HG03064 (cell line): ENCODE results near the gene SPRED1.
"Not testable (repeated sequence)": the region's sequence is repeated elsewhere in the genome, so short reads cannot be mapped to it uniquely, and the experiment has no call there.

Experiments used
- ATAC-seq: cut with Tn5 transposase; IDR thresholded peaks from one replicate; pipeline ENCODE4 v1.9.1; 2021; ENCODE audit warnings: low read depth; ENCODE audit not compliant: unreplicated experiment

SPRED1 gene

GRCh38 chr15:38229705-38230310 is 22.8 kb upstream of the SPRED1 start:
- ATAC-seq: no peak

DNA sequence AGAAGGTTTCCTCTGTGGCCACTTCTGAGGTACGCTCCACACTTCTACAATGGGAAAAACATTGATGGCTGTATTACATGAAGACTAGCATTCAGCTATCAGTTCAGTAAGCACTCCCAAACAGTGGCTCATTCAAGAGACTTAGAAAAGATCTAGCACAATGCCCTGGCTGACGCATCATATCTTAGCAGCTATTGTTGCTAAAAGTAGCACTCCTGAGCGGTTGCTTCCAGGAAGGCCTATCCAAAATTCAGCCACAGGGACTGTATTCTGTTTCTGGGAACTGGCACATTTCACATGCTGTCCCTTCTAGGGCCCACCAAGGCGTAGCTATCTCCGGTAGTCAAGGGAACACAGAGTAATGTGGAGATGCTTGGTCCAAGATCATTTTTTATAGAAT is 21.2 kb upstream of the SPRED1 start:
- ATAC-seq: no peak

DNA sequence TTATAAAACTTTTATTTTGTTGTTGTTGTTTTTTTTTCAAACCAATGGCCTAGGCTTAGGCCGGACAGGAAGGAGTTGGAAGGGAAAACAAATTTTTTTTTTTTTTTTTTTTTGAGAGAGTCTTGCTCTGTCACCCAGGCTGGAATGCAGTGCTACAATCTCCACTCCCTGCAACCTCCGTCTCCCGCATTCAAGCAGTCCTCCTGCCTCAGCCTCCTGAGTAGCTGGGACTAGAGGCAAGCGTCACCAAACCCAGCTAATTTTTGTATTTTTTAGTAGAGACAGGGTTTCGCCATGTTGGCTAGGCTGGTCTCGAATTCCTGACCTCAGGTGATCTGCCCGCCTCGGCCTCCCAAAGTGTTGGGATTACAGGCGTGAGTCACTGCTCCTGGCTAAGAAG is 15.6 kb upstream of the SPRED1 start:
- ATAC-seq: not testable (repeated sequence)

DNA sequence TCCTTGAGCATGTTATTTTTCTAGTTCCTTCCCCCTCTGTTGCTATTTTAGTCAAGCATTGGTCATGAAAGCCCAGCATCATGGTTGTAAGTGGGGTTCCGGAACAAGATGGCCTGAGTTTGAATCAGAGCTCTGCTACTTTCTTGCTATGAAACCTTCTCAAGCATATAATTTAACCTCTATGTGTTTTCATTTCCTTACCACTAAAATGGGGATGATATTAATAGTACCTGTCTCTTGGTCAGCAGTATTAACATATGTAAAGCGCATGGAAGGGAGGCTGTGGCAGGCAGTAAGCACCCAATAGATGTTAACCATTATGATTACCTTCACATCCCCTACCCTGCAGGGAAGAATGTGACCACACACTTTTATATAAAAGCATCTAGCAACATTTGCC is 14.3 kb upstream of the SPRED1 start:
- no peak for ATAC-seq

DNA sequence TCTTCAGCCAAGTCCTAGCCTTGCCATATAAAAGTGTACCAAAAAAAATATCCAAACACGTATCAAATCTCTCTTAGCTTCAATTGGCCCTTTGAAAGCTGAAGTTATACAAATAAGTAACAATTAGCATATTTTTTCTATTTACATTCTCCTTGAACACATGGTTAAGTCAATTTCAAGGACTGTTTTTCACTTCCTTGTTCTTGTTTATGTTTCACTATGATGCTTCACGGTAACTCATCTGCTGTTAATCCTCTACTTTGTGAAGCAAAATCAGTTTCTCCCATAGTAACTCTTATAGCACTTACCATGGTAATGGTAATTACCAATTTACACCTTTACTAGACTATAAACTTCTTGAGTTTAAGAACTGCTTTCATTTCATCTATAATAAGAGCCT is 10.6 kb upstream of the SPRED1 start:
- peak; percentile 63 for ATAC-seq

DNA sequence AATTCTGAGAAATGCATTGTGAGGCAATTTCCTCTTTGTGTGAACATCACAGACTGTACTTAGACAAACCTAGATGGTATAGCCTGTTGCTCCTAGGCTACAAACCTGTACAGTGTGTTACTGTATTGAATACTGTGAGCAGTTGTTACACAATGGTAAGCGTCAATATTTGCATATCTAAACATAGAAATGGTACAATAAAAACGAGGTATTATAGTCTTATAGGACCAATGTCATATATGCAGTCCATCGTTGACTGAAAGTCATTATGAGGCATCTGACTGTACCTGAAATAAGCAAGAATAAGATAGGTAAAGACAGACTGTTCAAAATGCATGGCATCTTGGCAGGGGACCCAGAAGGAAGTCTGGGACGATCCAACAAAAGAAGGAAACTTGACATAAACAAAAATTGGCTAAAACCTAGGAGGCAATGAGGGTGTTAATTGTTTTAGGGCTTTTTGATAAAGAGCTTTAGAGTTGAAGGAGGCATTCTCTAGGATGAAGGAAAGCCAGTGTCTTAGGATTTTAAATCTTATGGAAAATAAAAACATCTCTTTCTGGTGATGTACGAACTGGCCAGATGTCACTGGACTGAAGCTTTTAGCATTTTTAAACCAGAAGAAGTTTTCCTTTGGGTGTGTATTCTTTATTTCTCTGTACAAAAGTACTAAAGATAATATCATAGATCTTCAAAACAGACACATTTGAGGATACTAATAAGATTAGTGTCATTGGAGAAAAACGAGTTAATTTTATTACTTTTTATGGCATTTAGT is 9.2 kb upstream of the SPRED1 start:
- ATAC-seq: no peak

DNA sequence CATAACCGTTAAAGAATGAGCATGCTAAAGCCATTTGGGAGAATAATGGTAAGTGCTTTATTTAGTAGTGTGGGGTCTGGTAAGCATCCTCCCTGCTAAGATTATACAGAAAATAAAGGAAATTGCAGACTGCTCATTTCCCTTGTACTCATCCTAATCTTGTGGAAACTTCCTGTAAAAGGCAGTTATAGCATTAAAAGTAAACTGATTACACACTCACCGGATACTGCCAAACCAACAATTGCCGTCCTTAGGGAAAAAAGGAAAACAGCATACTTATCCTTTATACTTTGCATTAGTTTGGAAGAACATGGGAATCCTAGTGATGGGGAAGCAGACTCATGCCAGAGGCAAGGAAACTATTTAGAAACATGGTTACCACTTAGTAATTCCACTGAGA is 5.3 kb upstream of the SPRED1 start:
- ATAC-seq: no peak

- no peak for ATAC-seq
Measured at GRCh38 chr15:38253351-38253781, 730 bp downstream of the SPRED1 start.

DNA sequence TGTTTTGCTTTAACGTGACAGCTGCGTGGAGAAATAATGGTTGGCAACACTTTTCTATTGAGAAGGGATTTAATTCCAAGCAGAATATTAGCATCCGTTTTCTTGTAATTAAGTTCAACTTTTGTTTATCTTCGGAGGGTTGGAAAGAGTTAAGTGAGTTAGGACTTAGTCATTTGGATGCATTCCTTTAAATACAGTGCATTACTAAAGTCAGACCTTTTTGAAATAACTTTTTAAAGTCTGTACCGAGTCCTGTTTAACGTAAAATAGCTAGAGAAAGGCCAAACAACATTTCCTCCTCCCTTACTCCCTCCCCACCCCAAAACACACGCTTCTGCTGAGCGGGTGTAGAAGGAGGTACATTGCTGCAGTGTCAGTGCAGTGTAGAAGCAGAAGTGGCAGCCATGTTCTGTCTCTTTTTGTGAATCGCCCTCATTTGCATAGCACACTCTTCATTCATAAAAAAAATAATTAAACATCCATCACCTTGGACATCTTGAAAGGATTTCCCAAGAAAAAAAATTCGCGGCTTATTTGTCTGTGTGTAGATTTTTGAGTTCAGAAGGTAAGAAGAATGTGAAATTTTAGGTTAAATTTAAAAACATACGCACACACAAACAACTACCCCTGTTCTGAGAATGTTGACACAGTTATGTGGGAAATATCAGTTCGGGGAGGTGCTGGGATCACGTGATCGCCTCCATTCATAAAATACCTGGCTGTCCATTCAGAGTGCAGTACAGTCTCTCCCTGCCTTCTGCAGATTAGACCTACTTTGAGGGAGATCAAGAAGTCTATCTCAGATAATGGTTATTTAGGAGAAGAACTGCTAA is 1.6 kb downstream of the SPRED1 start:
- no peak for ATAC-seq

- ATAC-seq: no peak
Measured at GRCh38 chr15:38255690-38256089, 3.1 kb downstream of the SPRED1 start.

GRCh38 chr15:38257676-38258075 is 5.0 kb downstream of the SPRED1 start:
- ATAC-seq: no peak

DNA sequence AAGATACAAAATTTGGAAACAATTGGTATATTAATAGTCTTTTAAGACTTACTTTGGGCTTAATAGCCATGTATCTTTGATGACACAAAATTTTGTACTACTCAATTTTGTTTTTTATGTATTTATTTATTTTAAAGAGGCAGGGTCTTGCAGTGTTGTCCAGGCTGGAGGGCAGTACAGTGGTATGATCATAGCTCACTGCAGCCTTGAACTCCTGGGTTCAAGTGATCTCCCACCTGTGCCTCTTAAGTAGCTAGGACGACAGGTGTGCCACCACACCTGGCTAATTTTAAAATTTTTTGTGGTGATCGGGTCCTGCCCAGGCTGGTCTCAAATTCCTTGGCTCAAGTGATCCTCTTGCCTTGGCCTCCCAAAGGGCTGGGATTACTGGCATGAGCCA is 6.5 kb downstream of the SPRED1 start:
- ATAC-seq: no peak

GRCh38 chr15:38260077-38260476 is 7.4 kb downstream of the SPRED1 start:
- no peak for ATAC-seq

DNA sequence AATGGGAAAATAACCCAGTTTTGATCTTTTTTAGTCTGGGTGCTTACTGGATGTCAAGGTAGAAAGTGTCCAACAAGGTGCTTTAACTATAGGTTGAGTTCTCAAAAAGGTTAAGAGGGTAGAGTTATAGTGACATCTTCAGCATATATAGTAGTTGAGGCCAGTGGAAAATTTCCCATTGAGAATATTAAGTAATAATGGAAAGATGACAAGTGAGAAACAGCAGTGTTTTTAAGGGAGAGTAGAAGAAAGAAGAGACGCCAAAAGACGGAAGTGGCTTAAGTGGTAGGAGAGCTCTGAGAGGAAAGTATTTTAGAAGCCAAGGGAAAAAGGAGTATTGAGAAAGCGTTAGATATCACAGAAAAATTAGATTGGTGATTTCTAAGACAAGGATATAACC is 10.6 kb downstream of the SPRED1 start:
- ATAC-seq: no peak

- no peak for ATAC-seq
Measured at GRCh38 chr15:38263996-38264395, 11.4 kb downstream of the SPRED1 start.

- no peak for ATAC-seq
Measured at GRCh38 chr15:38266247-38266986, 13.8 kb downstream of the SPRED1 start.

GRCh38 chr15:38267421-38268022 is 14.9 kb downstream of the SPRED1 start:
- ATAC-seq: no peak

DNA sequence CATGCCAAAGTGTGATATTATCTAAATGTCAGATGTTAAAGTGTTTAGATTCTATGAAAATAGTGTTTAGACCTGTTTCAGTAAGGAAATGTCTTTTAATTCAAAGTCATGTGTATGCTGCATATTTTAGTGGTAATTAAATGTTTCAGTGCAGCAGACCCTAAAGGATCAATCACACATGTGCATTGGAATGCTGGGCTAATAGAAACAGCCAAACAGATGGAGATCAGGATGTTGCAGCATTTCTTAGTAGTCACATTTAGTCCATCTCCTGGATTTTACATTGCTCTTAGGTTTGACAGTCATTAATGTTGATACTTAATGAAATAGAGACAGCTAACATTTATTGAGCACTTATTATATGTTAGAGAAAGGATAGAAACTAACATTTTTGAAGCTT is 18.5 kb downstream of the SPRED1 start:
- ATAC-seq: no peak

GRCh38 chr15:38271895-38272294 is 19.3 kb downstream of the SPRED1 start:
- ATAC-seq: no peak

GRCh38 chr15:38272431-38272830 is 19.8 kb downstream of the SPRED1 start:
- not testable (repeated sequence) for ATAC-seq
